Kasumi-1 (cell line): ENCODE measurements around the gene DBH.

ENCODE experiments used
- DNase-seq, 2 experiments: peaks; one replicate each; lab custom pipeline; 2025; lab: John Stamatoyannopoulos, UW

The DBH gene

DNA sequence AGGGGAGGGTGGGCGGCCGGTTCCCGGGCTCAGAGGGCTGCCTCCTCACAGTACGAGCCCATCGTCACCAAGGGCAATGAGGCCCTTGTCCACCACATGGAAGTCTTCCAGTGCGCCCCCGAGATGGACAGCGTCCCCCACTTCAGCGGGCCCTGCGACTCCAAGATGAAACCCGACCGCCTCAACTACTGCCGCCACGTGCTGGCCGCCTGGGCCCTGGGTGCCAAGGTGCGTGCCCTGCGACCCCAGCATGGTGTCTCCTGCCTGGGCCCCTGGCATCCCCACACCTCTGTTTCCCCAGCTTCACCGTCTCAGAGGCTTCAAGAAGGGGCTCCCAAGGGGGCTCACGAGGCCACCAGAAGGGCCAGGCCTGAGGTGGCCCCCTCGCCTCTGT lies 7.2 kb downstream of the DBH start:
- no peak for DNase-seq

DNA sequence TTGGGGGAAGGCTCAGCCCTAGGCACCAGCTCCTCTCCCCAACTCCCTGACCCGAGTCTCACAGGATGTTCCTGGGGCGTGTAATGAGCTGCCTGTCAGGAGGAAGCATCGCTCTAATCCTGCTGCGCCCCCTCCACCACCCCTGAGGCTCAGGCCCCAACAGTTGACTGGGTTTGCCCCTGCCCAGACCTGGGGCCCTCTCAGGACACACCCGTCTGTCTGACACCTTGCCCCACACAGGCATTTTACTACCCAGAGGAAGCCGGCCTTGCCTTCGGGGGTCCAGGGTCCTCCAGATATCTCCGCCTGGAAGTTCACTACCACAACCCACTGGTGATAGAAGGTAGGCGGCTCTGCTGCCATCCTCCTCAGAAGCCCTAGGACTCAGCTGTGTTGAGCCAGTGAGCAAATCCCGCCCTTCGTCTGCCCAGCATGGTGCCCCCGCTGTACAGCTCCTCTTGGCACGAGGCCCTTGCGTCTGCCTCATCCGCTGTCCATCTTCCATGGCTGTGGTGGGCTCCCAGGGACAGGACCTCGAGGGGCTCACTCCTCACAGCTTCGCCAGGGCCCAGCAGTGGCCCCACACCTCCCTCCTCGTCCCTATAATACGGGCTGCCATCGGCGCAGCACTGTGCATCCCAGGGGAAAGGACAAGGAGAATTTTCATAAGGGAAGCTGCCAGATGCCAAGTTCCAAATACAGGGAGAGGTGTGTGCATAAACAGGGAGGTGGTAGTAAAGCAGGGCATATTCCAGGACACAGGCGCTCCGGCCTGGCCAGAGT lies 8.0 kb downstream of the DBH start:
- no peak for DNase-seq

DNA sequence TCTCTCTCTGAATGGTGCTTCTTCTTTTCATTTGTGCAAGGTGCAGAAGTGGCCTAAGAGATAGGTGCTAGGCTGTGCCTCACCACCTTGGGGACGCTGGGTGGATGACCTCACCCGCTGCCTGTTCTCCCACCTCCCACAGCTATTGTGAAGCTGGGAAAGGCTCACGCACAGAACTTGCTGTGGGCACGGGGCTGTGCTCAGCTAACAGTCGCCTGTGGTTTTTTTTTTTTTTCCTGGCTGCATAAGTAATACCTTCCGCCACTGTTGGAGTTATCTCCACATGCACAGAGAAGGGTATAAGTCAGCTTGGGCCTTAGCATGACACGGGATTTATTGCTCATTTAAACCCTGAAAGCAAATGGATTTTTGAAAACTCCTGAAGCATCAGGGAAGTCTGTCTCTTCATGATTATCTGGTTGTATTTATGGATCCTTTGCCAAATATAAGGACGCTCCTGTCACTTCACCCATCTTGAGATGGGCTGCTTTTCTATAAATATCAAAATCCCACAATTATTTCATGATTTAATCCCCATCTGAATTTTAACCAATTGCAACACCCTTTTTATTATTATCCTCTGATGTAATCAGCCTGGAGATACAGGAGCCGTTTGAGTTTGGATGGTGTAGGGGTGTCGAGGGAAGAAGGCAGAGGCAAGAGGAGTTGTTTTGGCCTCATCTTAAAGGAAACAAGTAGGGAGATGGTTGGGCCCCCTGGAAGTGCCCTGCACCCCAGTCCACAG lies 9.0 kb downstream of the DBH start:
- DNase-seq = no peak

DNA sequence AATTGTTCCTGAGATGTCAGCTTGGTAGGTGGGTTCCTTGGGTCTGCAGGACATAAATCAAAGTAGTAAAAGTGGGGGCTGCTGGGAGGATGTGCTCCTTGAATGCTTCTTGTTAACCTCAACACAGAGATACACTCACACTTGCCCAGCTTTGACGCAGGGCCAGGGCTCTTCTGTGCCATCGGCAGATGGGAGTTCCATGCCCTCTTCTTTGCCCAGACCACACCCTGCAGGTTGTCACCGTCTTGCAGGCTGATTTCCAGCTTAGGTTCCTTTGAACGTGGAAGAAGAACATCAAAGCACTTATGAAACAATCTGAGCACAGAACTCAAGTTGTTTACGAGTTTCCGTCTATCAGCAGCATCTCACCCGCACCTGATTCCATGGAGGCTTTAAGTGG lies 11.0 kb downstream of the DBH start:
- DNase-seq = no peak

DNA sequence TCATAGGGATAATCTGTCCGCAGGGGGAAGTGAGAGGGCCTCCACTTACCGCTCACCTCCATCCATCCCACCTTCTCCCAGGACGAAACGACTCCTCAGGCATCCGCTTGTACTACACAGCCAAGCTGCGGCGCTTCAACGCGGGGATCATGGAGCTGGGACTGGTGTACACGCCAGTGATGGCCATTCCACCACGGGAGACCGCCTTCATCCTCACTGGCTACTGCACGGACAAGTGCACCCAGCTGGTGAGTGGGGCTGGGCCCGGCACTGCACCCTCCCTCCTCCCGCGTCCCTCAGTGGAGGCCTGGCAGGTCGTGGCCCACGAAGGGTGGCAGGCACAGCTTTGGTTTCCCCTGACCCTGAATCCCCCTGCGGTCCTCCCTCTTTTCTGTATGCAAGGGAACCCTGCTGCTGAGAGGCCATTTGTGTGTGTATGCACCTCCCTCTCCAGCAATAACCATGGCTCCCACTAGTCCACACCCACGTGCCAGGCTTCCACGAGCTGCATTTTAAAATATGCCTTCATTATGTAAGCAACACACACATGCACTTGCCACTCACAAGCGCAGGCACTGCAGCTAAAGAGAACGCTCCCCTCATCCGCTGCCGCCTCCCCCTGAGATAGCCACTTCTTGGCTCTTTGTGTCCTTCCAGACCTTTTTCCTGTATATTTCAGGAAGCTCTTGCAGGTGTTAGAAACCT lies 11.8 kb downstream of the DBH start:
- DNase-seq = no peak

DNA sequence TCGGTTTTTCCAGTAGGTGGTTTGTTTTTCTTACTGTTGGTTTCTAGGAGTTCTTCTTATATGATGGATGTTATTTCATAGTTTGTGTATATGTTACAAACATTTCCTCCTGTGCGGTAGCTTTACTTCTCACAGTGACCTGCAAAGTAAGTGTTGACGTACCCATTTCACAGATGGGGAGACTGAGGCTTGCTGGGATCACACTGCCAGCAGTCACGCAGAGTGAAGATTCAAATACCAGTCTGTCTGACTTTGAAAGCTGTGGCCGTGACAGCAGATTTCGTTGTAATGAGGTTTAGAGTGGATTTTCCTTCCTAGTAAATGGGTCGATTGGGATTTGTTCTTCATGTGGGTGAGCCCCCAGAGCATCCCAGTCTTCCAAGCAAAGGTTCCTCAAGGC lies 13.0 kb downstream of the DBH start:
- no peak for DNase-seq

DNA sequence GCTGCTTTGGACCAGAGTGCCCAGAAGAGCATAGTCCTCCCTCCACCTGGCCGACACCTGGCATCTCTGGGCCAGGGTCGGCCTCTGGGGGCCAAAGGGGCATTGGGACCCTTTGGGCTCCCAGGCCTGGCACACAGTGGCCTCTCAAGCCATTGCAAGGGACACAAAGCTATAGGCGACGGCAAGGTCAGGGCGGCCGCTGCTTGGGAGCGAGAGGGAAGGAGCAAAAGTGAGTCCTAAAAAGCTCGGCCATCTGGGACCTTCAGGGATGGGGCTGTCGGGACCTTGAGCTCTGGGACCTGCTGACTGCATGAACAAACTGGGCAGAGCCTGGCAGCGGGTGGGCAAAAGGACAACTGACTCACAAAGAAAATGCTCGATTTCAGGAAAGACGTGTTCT lies 13.9 kb downstream of the DBH start:
- DNase-seq = no peak

DNA sequence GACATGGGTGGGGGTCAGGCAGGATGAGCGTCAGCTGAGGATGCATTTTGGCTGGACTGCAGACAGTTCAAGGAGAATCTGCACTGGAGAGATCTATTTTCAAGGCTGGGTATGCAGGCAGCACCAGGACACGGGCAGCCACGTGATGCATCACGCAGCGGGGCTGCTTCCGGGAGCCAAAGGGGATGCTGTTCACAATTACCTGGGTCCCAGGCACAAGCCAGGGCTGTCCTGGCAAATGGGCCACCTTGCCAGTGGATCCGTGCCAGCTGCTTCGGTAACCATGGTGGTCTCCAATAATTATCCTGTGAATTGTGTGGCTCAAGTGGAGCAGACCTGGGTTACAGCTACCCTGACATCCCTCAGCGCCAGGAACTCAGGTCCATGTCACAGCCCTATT lies 17.5 kb downstream of the DBH start:
- DNase-seq = no peak

DNA sequence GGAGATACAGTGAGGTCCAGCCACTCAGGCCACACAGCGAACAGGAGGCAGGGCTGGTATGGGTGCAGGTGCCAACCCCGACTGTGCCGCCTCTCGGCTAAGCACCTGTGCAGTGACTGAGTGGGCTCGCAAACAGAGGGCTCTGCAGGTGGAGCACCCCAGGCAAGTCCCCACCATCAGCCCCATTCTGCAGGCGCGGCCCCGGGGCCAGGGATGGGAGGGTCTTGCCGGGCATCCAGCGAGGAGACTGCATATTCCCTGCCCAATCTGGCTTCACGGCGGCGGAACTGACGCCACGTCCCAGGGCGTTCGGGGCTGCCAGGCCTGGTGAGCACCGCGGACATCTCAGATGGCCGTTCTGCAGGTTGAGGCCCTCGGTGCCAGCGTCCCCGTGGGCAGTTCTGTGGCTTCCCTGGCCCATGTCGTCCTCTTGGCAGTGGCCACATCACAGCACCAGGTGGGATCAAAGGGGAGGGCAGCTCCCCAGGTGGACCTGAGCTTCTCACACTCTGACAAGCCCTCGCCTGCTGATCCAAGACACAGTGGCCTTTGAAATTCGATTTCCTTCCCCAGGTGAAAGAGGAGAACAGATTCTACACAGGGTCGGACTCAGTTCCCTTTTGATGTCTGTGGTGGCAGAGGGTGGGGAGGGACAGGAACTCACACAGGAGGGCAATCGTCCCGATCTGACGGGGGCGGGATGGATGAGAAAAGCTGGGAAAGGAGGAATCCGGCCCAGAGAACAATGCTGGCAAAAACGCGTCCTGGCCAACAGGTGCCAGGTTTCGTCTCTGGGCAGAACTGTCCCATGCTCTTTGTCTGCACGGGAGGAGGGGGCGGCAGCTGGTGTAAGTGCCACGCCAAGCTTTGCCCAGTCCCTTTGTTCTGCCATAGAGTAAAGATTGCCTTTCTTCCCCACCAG lies 18.8 kb downstream of the DBH start:
- no peak for DNase-seq

DNA sequence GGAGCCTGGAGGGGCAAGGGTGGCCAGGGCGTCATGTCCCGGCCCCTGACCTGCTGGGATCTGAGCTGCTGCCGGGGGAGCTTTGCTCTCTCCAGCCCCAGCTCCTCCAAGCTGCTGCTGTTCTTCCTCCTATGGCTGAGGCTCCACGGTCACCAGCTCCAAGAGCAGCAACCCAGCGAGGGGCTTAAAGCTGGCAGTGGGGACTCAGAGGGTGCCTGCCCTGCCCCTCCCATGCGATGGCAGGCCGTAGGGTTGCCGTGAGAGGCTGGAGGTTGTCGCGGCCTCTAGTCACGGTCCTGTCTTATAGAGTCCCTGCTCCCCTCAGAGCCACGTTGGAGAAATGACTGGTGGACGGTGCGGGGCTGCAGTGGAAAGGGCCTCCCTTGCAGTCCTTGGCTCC lies 19.5 kb downstream of the DBH start:
- no peak for DNase-seq

DNA sequence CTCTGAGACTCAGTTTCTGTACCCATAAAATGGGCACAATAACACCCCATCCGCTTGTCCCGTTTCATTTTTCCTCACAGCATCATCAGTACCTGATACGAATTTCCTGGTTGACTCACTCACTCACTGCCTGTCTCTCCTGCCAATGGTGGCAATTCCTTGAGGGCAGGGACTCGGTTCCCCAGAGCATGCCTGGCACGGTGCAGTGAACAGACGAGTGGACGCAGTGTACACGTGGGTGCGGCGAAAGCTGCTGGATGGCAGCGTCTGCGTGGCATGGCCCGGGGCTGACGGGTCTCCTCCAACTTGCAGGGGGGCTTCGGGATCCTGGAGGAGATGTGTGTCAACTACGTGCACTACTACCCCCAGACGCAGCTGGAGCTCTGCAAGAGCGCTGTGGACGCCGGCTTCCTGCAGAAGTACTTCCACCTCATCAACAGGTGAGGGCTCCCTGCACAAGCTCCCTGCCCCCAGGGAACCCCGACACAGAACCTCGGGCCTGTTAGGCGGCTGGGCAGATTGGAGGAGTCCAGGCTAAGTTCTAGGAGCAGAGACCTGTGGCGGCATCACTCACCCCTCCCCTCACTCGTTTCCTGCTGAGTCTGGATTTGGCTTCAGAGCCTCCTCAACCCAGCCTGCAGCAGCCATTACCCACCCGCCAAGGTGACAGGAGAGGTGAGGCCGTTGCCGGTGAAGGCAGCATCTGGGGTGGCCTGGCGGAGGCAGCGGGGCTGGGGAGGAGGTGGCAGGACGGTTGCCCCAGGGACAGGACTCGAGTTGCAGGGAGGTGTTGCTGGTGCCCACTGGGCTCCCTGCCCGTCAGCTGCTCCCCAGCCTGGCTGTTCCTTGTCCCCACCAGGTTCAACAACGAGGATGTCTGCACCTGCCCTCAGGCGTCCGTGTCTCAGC lies 20.3 kb downstream of the DBH start:
- DNase-seq = no peak

DNA sequence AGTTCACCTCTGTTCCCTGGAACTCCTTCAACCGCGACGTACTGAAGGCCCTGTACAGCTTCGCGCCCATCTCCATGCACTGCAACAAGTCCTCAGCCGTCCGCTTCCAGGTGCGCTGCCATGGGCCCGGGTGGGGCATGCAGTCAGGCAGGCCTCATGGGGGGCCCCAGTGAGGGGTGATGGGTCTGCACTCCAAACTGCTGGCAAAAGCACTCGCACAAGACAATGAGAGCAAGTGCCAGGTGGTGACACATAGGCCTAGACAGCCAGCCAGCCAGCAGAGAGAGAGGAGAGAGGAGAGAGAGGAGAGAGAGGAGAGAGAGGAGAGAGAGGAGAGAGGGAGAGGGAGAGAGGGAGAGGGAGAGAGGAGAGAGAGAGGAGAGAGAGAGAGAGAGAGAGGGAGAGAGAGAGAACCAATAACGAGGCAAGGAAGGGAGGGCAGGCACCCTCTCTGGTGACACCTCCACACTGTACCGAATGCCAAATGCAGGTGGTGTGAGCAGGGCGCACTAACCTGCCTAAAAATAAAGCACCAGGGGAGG lies 21.0 kb downstream of the DBH start:
- DNase-seq = no peak

DNA sequence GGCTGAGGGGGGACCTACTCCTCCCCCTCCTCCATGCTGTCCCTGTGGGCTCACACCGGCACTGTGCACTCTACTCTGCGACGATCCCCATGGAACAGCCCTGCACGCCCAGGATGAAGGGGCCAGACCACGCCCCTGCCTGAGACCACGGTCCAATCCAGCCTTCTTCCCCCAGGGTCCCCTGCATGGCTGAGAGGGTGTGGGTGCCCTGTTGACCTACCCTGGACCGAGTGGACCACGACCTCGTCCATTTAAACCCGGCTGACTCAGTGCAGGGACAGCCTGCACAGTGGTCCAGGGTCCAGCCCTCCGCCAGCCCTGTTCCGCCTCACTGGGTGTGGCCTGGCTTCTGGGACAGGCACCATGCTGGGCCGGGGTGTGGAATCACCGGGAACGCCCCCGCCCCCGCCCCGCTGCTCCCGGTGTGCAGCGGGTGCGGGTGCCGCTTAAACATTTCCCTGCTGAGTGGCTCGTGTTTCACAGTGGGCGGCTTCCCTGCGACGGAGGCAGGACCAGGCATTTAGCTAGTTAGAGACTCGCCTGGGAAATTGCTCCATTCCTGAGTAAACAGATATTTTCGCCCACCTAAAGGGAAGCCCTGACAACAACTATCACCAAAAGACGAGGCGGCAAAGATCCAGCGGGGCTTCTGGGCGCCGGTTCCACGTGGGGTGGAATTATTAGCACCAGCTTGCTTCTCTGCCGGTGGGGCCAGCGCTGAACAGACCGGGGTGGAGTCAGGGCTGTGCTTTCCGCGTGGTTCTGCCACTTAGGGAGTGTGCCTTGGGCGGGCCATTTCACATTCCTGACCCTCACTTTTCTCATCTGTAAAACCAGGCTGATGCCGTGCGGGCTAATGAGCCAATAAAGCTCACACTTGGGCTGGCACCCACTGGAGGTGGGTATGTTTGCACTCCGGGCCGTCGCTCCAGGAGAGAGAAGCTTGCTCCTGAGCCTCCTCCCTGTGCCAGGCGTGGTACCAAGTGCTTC lies 22.6 kb downstream of the DBH start:
- DNase-seq = no peak

DNA sequence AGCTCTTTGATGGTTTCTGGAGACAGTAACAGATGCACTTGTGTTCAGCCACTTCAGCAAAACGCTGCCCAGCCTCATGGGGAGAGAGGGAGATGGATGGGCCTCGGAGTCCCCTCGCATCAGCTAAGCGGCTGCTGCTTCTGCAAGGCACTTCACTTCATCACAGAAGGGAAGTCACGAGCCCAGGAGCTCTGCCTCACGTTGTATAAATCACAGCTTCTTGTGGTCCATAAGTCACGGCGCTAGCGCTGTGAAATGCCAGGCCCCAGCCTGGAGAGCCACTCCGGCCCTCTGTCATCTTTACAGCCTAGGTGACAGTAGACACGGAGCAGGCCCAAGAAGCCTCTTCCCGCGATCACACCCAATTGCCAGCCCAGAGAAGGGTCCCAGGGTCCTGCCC lies 23.4 kb downstream of the DBH start:
- DNase-seq = no peak

DNA sequence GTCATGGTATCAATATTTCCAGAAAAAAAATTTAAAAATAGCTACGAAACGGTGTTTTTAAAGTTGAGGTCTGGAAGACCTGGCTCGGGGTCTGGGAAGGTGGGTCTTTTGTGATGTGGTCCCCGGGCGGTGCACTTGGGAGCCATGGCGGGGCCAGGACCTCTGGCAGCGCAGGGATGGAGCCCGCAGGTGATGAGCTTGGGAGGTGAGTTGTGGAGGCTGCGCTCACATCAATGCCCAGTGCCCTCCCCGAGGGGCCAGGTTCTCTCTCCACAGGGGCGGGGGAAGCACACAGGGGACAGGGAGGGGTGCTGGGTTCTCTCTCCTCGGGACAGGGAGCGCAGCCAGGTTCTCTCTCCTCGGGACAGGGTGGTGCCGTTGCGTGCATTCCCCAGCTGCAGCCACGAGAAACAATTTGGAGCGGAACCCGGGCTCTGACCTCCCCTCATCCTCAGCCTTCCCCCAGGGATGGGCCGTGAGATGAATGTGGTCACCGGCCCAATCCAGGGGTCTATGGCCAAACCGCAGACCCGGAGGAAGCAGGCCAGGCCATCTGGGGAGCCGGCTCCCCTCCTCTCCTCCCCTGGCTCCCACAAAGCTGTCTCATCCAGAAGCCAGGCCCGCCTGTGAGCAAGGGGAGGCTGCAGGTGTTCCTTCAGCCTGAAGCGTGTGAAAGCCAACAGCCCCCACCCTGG lies 25.8 kb downstream of the DBH start:
- no peak for DNase-seq

DNA sequence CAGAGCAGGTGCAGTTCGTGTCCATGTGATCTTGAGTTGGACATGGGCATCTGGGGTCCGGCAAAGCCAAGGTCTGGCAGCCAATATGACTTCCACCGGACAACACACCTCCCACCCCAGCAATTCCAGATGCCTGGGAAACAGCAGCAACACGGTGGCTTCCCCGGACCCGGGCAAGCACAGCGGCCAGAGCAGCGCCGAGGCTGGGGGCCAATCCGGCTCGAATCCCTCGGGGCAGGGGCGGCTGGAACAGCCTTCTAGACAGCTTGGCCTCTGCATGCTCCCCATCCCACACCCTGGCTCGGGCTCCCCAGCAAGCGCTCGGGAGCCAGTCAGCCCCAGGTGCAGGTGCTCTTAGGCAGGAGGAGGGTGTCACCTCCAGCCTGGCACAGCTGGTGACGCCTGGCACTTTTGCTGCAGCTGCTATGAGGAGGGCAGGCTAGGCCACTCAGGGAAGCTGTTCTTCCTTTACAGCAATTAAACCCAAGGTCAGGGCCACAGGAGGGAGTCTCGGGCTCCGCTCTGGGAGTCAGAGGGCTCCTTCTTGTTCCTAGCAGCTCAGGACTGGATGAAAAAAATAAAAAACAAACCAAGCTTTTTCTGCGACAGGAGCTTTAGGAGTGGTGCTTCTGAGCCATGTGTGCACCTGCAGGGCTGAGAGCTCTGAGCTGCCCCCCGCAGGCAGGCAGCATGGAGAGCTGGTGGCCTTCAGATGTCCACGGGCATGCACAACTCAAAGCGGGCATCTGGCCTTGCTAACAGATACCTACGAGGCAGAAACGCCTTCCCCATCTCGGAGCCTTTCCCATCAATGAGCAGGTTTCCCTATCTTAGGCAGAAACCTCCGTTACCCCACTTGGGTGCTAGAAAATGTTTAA lies 28.2 kb downstream of the DBH start:
- no peak for DNase-seq

DNA sequence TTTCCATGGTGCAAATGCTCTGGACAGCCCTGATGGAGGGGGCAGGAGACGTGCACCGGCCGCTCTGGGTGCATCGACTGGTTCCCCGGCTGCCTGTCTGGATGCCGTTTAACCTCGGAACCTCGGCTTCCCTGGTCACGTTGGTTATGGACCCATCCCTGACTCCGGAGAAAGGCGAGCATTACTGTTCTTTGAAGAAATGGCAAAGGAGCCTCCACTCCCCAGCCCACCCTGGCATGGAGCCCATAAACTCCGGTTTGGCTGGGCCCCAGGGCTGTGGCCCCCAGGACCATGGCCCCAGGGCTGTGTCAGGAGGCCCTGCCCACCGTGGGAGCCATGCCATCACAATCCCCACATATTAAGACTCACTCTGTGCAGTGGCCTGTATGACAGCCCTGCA lies 28.9 kb downstream of the DBH start:
- no peak for DNase-seq

DNA sequence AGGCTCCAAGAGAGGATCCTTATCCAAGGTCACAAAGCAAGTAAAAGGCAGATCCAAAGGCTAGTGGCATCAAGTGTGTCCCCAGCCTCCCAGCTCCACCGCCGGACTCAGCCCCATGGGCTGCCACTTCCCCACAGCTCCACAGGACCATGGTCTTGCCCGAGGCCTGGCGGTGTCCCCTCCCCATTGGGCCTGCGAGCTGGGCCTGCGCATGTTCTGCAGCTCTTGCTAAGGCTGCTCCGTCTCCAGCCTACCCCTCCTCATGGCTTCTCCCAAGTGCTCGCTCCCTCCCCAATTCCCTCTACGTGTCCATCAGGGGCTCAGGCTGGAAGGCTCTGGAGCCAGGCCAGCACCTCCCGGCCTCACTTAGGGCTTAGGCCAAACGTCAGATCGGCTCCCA lies 29.4 kb downstream of the DBH start:
- DNase-seq = no peak
